CD4-positive, alpha-beta T cell (primary cell): Measurements from ENCODE around the gene MAMDC2. TPM values are rescaled to one million over a fixed set of nuclear protein-coding genes. Genes with fewer than 3 reads are reported as not detected.

Experiments
- ATAC-seq: fragments of 200-7000 bp; cut with Tn5 transposase; one replicate; pipeline ENCODE4 v1.10.0; 2022; ENCODE audit warnings: mild to moderate bottlenecking; ENCODE audit not compliant: poor library complexity
- CTCF ChIA-PET: fragments of 350-600 bp; sonication (Branson Sonifier 250); formaldehyde crosslinking; loops from one replicate; lab custom pipeline; 2021; ENCODE audit warnings: antibody characterized with exemption, inconsistent platforms; lab: Charles Lee
- POLR2A ChIA-PET: fragments of 350-600 bp; sonication (Branson Sonifier 250); formaldehyde crosslinking; loops from one replicate; lab custom pipeline; 2021; ENCODE audit warnings: antibody characterized with exemption, inconsistent platforms; lab: Charles Lee
- DNase-seq, 14 experiments: peaks; one replicate each; pipeline ENCODE4 v3.0.0-alpha.2; 2013 to 2020; ENCODE audit warnings: mixed read lengths in 2 of 14
- H3K27ac ChIP-seq, 2 donors: one replicate each; pipeline versions ENCODE4 v1.5.1 to v1.7.0; 2013; ENCODE audit warnings: low read length in 2 of 2, low read depth in 1 of 2, mild to moderate bottlenecking in 1 of 2
- H3K27me3 ChIP-seq, 2 experiments: 1 replicate in 1 of 2; 2 replicates in 1 of 2; pipeline versions ENCODE4 v1.6.1 to v1.7.0; 2013; ENCODE audit warnings: low read length in 2 of 2, control low read depth in 1 of 2, mild to moderate bottlenecking in 1 of 2, moderate library complexity in 1 of 2; ENCODE audit not compliant: insufficient read depth in 2 of 2, control insufficient read depth in 1 of 2
- H3K36me3 ChIP-seq: one replicate; pipeline ENCODE4 v1.6.1; 2013; ENCODE audit warnings: low read length, control low read depth; ENCODE audit not compliant: insufficient read depth
- H3K4me1 ChIP-seq: one replicate; pipeline ENCODE4 v1.6.1; 2013; ENCODE audit warnings: low read length, control low read depth; ENCODE audit not compliant: insufficient read depth
- H3K4me3 ChIP-seq: one replicate; pipeline ENCODE4 v1.5.1; 2013; ENCODE audit warnings: mild to moderate bottlenecking, low read length, moderate library complexity
- H3K9me3 ChIP-seq, 2 experiments: 1 replicate in 1 of 2; 2 replicates in 1 of 2; pipeline versions ENCODE4 v1.6.1 to v1.7.0; 2013; ENCODE audit warnings: low read length in 2 of 2, mild to moderate bottlenecking in 2 of 2, control low read depth in 1 of 2, moderate library complexity in 1 of 2; ENCODE audit not compliant: control insufficient read depth in 1 of 2, insufficient read depth in 1 of 2
- H3K27ac Mint-ChIP-seq: one replicate; pipeline ENCODE4 v1.8.0; 2020; ENCODE audit warnings: mixed read lengths
- H3K27me3 Mint-ChIP-seq: one replicate; pipeline ENCODE4 v1.8.0; 2021; ENCODE audit warnings: mixed read lengths
- H3K36me3 Mint-ChIP-seq: one replicate; pipeline ENCODE4 v1.8.0; 2021; ENCODE audit warnings: low read depth, mixed read lengths
- H3K4me1 Mint-ChIP-seq: one replicate; pipeline ENCODE4 v1.8.0; 2021; ENCODE audit warnings: low read depth, mixed read lengths
- H3K4me3 Mint-ChIP-seq: one replicate; pipeline ENCODE4 v1.8.0; 2020; ENCODE audit warnings: mild to moderate bottlenecking, mixed read lengths
- H3K9me3 Mint-ChIP-seq: one replicate; pipeline ENCODE4 v1.8.0; 2020; ENCODE audit warnings: mixed read lengths
- intact Hi-C, 2 experiments: fragments of 100-400 bp; cut with DNase I in 1 of 2; cut with micrococcal nuclease in 1 of 2; formaldehyde crosslinking; loops; one replicate each; pipeline versions ENCODE4 v1.15.1 to v1.9.0; 2023 to 2025; cut with DNase I, micrococcal nuclease
- total RNA-seq, 174 experiments: library from RNA in 2 of 174; stranded (reverse) in 2 of 174; gene quantifications; one replicate each; pipeline ENCODE4 v1.2.3 and lab custom pipeline; 2021 to 2026
- TF ChIP-seq, protein P1 (sequence below): fragments of 200-600 bp; IDR thresholded peaks from one replicate; pipeline ENCODE4 v1.8.0; 2022; ENCODE audit warnings: antibody characterized with exemption, mild to moderate bottlenecking

Gene MAMDC2
- total RNA-seq, 2 experiments from 2014 or later = 0.08 TPM; not detected in 1

DNA sequence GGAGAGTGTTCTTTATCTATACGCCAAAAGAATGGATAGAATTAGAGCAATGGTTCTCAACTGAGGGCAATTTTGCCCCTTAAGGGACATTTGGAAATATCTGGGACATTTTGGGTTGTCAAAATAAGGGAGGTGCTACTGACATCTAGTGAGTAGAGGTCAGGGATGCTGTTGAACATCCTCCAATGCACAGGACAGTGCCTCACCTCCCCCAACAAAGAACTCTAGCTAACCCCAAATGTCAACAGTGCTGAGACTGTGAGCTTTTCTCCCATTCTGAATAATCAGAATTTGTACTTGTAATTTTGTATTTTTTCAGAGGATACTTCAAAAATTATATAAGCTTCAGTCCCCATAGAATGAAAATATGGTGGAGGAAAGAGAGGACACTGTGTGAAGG, 206.6 kb downstream of the MAMDC2 start:
- peaks cover 2% of the 10 kb centered on the region for H3K9me3 Mint-ChIP-seq
- no peaks in the 10 kb centered on the region for H3K4me1 ChIP-seq
- H3K27ac Mint-ChIP-seq = no peak overlapping the region
- DNase-seq (no peak), ATAC-seq (no peak)
- POLR2A ChIA-PET = no interaction called here
- no peaks in the 10 kb centered on the region for H3K4me1 Mint-ChIP-seq
- H3K27me3 Mint-ChIP-seq = no peaks in the 10 kb centered on the region
- H3K4me3 Mint-ChIP-seq = no peak overlapping the region
- no peaks in the 10 kb centered on the region for H3K36me3 ChIP-seq
- H3K4me3 ChIP-seq = no peak overlapping the region
- no peak overlapping the region for H3K27ac ChIP-seq
- no peaks in the 10 kb centered on the region for H3K9me3 ChIP-seq
- TF ChIP-seq, protein P1, sequence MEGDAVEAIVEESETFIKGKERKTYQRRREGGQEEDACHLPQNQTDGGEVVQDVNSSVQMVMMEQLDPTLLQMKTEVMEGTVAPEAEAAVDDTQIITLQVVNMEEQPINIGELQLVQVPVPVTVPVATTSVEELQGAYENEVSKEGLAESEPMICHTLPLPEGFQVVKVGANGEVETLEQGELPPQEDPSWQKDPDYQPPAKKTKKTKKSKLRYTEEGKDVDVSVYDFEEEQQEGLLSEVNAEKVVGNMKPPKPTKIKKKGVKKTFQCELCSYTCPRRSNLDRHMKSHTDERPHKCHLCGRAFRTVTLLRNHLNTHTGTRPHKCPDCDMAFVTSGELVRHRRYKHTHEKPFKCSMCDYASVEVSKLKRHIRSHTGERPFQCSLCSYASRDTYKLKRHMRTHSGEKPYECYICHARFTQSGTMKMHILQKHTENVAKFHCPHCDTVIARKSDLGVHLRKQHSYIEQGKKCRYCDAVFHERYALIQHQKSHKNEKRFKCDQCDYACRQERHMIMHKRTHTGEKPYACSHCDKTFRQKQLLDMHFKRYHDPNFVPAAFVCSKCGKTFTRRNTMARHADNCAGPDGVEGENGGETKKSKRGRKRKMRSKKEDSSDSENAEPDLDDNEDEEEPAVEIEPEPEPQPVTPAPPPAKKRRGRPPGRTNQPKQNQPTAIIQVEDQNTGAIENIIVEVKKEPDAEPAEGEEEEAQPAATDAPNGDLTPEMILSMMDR = no peak
- H3K27me3 ChIP-seq = no peaks in the 10 kb centered on the region
- intact Hi-C loops = loop anchor here in 1 of 2 experiments (10.0 kb wide), 4 partner anchors 315 to 1665 kb away; partner anchors contain the start of genes ABHD17B, APBA1, C9orf85 and FXN
- CTCF ChIA-PET = no interaction called here
- no peaks in the 10 kb centered on the region for H3K36me3 Mint-ChIP-seq

DNA sequence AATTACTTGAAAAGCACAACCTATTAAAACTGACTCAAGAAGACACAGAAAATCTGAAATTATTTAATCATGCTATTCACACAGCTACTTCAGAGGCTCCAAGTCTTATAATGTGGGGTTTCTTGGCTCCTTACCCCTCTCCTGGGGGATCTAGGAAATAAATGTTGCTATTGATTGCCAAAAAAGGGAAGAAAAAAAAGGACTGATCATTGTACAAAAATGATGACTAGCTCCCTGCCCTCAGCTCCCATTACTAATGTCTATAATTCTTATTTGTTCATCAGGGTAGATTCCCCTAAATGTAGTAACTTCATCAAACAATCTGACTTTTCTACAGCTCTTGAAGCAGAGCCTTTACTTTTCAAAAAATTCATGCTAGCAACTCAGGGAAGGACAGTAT, 211.8 kb downstream of the MAMDC2 start:
- Histone ChIP-seq H3K36me3 (no peaks in the 10 kb centered on the region), H3K9me3 (no peaks in the 10 kb centered on the region), H3K27me3 (no peaks in the 10 kb centered on the region), H3K27ac (no peak overlapping the region), H3K4me3 (no peak overlapping the region), H3K4me1 (peaks cover 33% of the 10 kb centered on the region)
- ChIA-PET POLR2A (no interaction called here), CTCF (interaction anchor here (1.2 kb wide), 1 partner anchor 10 kb away, joined by 3 read pairs; no protein-coding TSS in a partner anchor)
- Mint-ChIP-seq H3K27me3 (no peaks in the 10 kb centered on the region), H3K36me3 (peaks cover 16% of the 10 kb centered on the region), H3K9me3 (no peaks in the 10 kb centered on the region), H3K4me1 (peaks cover 33% of the 10 kb centered on the region), H3K27ac (peak overlapping the region; percentile 16), H3K4me3 (no peak overlapping the region)
- TF ChIP-seq, protein P1 = no peak
- ATAC-seq (no peak), DNase-seq (no peak)
- intact Hi-C loops = loop anchor here (5.0 to 10.0 kb wide), 5 partner anchors 157 to 1659 kb away; partner anchors contain the start of genes ABHD17B (in 1 of the 2), APBA1 (in 1 of the 2), C9orf85 (in 1 of the 2) and FXN (in 1 of the 2)

DNA sequence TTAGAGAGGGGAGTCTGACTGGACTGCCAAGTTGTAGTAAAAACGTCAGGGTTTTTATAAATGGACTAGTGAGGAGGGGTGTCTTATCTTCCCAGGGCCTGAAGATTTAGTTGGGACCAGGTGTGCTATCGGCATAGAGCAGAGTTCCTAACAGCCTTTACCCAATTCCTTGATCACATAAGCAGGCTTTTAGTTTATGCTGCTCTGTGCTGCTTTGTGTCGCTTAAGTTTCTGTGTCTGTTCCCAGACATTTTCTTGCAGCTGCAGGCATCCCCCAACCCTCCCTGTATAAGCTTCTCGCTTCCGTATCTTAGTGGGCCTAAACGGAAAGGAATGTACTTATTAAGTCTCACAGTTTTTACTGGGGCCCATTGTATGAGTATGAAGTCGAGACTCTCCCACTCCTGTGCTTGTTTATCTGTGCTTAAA, 212.5 kb downstream of the MAMDC2 start:
- H3K4me1 Mint-ChIP-seq = peaks cover 40% of the 10 kb centered on the region

More for the DNA sequence above, 212.5 kb downstream of the MAMDC2 start:
- ATAC-seq (no peak), DNase-seq (no peak)
- peak overlapping the region; percentile 16 for H3K27ac Mint-ChIP-seq
- Histone ChIP-seq H3K4me1 (peaks cover 40% of the 10 kb centered on the region), H3K9me3 (no peaks in the 10 kb centered on the region), H3K27ac (no peak overlapping the region), H3K4me3 (no peak overlapping the region), H3K36me3 (no peaks in the 10 kb centered on the region), H3K27me3 (no peaks in the 10 kb centered on the region)
- intact Hi-C loops = loop anchor here (5.0 to 10.0 kb wide), 5 partner anchors 156 to 1659 kb away; partner anchors contain the start of genes ABHD17B (in 1 of the 2), APBA1 (in 1 of the 2), C9orf85 (in 1 of the 2) and FXN (in 1 of the 2)
- POLR2A ChIA-PET = interaction anchor here (3.4 kb wide), 1 partner anchor 164 kb away, joined by 18 read pairs; no protein-coding TSS in a partner anchor
- CTCF ChIA-PET = interaction anchor here (1.2 kb wide), 1 partner anchor 9 kb away, joined by 3 read pairs; no protein-coding TSS in a partner anchor
- H3K36me3 Mint-ChIP-seq = peaks cover 23% of the 10 kb centered on the region
- no peaks in the 10 kb centered on the region for H3K27me3 Mint-ChIP-seq
- H3K4me3 Mint-ChIP-seq = peak overlapping the region; percentile 21
- TF ChIP-seq, protein P1 = no peak
- no peaks in the 10 kb centered on the region for H3K9me3 Mint-ChIP-seq
